H1 (cell line): ENCODE measurements around the gene RPS15. TPM values are rescaled to one million over a fixed set of nuclear protein-coding genes. Genes with fewer than 3 reads are reported as not detected.

Experiments used
- CTCF ChIA-PET: fragments of 300-600 bp; sonication (Branson Sonifier 250); formaldehyde crosslinking; loops from one replicate; lab custom pipeline; 2021; ENCODE audit not compliant: partially characterized antibody; lab: Charles Lee
- POLR2A ChIA-PET: fragments of 300-600 bp; sonication (Branson Sonifier 250); formaldehyde crosslinking; loops from one replicate; lab custom pipeline; 2021; ENCODE audit warnings: inconsistent platforms; ENCODE audit not compliant: partially characterized antibody; lab: Charles Lee
- DNase-seq, 2 experiments: peaks; one replicate each; pipeline versions ENCODE4 v3.0.0 to v3.0.0-alpha.2; 2010 to 2022; ENCODE audit warnings: low spot score in 2 of 2, low read depth in 1 of 2, mixed read lengths in 1 of 2
- FAIRE-seq: peaks from 2 replicates; lab custom pipeline; 2011; peaks lifted over from hg19 to GRCh38; lab: Jason Lieb, UNC
- H2AFZ ChIP-seq: 2 replicates; pipeline ENCODE4 v1.8.1; 2012; ENCODE audit warnings: low read length, inconsistent platforms
- H2AK5ac ChIP-seq: 2 replicates; pipeline ENCODE4 v1.6.1; 2013; ENCODE audit warnings: low read depth, low read length
- H2BK120ac ChIP-seq: replicated peaks from 2 replicates; pipeline ENCODE3; 2013; ENCODE audit warnings: low read depth, low read length, inconsistent platforms
- H2BK12ac ChIP-seq: 2 replicates; pipeline ENCODE4 v1.6.1; 2013; ENCODE audit warnings: low read depth, low read length
- H2BK15ac ChIP-seq: 2 replicates; pipeline ENCODE4 v1.6.1; 2013; ENCODE audit warnings: low read length
- H2BK20ac ChIP-seq: 2 replicates; pipeline ENCODE4 v1.6.1; 2013; ENCODE audit warnings: low read length
- H2BK5ac ChIP-seq: 2 replicates; pipeline ENCODE4 v1.6.1; 2013; ENCODE audit warnings: low read depth, low read length
- H3K14ac ChIP-seq: 2 replicates; pipeline ENCODE4 v1.6.1; 2013; ENCODE audit warnings: inconsistent platforms; ENCODE audit not compliant: insufficient read length
- H3K18ac ChIP-seq: 2 replicates; pipeline ENCODE4 v1.6.1; 2013; ENCODE audit warnings: low read length; ENCODE audit errors: extremely low read depth
- H3K23ac ChIP-seq: 2 replicates; pipeline ENCODE4 v1.6.1; 2013; ENCODE audit warnings: inconsistent platforms; ENCODE audit not compliant: insufficient read length
- H3K23me2 ChIP-seq: 2 replicates; pipeline ENCODE4 v1.6.1; 2013; ENCODE audit warnings: low read depth, low read length
- H3K27ac ChIP-seq: 2 replicates; pipeline ENCODE4 v1.6.1; 2011; ENCODE audit warnings: low read depth, low read length, inconsistent platforms
- H3K27me3 ChIP-seq, 4 experiments: replicated peaks in 1 of 4; 1 replicate in 1 of 4; 2 replicates in 3 of 4; pipeline versions ENCODE4 v1.6.1 to v1.8.1; 2011 to 2013; ENCODE audit warnings: low read length in 3 of 4, mild to moderate bottlenecking in 3 of 4, inconsistent platforms in 2 of 4, mixed read lengths in 2 of 4, moderate library complexity in 1 of 4; ENCODE audit not compliant: control insufficient read depth in 3 of 4, insufficient read depth in 3 of 4; ENCODE audit errors: extremely low read depth in 1 of 4
- H3K36me3 ChIP-seq, 4 experiments: 2 replicates each; pipeline versions ENCODE4 v1.6.1 to v1.8.1; 2011 to 2013; ENCODE audit warnings: mild to moderate bottlenecking in 4 of 4, low read length in 3 of 4, moderate library complexity in 2 of 4, control low read depth in 1 of 4, inconsistent platforms in 1 of 4; ENCODE audit not compliant: insufficient read depth in 4 of 4, control insufficient read depth in 2 of 4
- H3K4ac ChIP-seq: replicated peaks from 2 replicates; pipeline ENCODE3; 2013; ENCODE audit warnings: low read length, low read depth, mixed read lengths, inconsistent platforms; ENCODE audit not compliant: insufficient read length
- H3K4me1 ChIP-seq, 4 experiments: replicated peaks in 1 of 4; 1 replicate in 1 of 4; 2 replicates in 3 of 4; pipeline versions ENCODE4 v1.6.1 to v1.8.1; 2011 to 2013; ENCODE audit warnings: low read length in 3 of 4, inconsistent platforms in 2 of 4, mixed read lengths in 1 of 4; ENCODE audit not compliant: insufficient read depth in 4 of 4, control insufficient read depth in 3 of 4
- H3K4me2 ChIP-seq, 2 experiments: 2 replicates each; pipeline versions ENCODE4 v1.6.1 to v1.8.1; 2011 to 2013; ENCODE audit warnings: low read depth in 2 of 2, low read length in 2 of 2, control low read depth in 1 of 2, inconsistent platforms in 1 of 2, mild to moderate bottlenecking in 1 of 2; ENCODE audit not compliant: insufficient read depth in 1 of 2
- H3K4me3 ChIP-seq, 4 experiments: fragments of 200-600, 300-600 bp in 1 of 4; sonication (generic), shearing (Covaris generic), sonication (Bioruptor Twin) in 1 of 4; 2 replicates each; pipeline versions ENCODE4 v1.5.1 to v1.8.1; 2011 to 2016; ENCODE audit warnings: low read length in 4 of 4, low read depth in 3 of 4, control low read depth in 2 of 4, inconsistent platforms in 2 of 4, mild to moderate bottlenecking in 2 of 4, mixed read lengths in 1 of 4, moderate library complexity in 1 of 4; ENCODE audit not compliant: insufficient read depth in 2 of 4; ENCODE audit errors: extremely low read depth in 1 of 4
- H3K56ac ChIP-seq: replicated peaks from 2 replicates; pipeline ENCODE3; 2013; ENCODE audit warnings: low read depth, mild to moderate bottlenecking, mixed read lengths, low read length, inconsistent platforms; ENCODE audit not compliant: insufficient read length
- H3K79me1 ChIP-seq: 2 replicates; pipeline ENCODE4 v1.6.1; 2013; ENCODE audit warnings: low read depth, low read length, control low read depth
- H3K79me2 ChIP-seq, 2 experiments: 2 replicates each; pipeline versions ENCODE4 v1.6.1 to v1.8.1; 2012 to 2013; ENCODE audit warnings: low read length in 2 of 2, mild to moderate bottlenecking in 2 of 2, inconsistent platforms in 1 of 2; ENCODE audit not compliant: insufficient read depth in 2 of 2, control insufficient read depth in 1 of 2
- H3K9ac ChIP-seq, 4 experiments: replicated peaks in 1 of 4; 1 replicate in 1 of 4; 2 replicates in 3 of 4; pipeline versions ENCODE4 v1.6.1 to v1.8.1; 2011 to 2013; ENCODE audit warnings: low read depth in 3 of 4, low read length in 3 of 4, control low read depth in 2 of 4, mild to moderate bottlenecking in 2 of 4, moderate library complexity in 2 of 4, inconsistent platforms in 1 of 4; ENCODE audit errors: extremely low read depth in 1 of 4
- H3K9me3 ChIP-seq, 2 experiments: 2 replicates each; pipeline versions ENCODE4 v1.6.1 to v1.8.1; 2012 to 2013; ENCODE audit warnings: mild to moderate bottlenecking in 2 of 2, moderate library complexity in 2 of 2, control low read depth in 1 of 2, inconsistent platforms in 1 of 2, low read depth in 1 of 2, low read length in 1 of 2, mixed read lengths in 1 of 2; ENCODE audit not compliant: insufficient read depth in 2 of 2
- H4K20me1 ChIP-seq, 2 experiments: replicated peaks in 1 of 2; 2 replicates each; pipeline versions ENCODE3 to v1.8.1; 2011 to 2013; ENCODE audit warnings: inconsistent platforms in 2 of 2, low read length in 2 of 2, mild to moderate bottlenecking in 1 of 2; ENCODE audit not compliant: insufficient read depth in 2 of 2, control insufficient read depth in 1 of 2
- H4K5ac ChIP-seq: 2 replicates; pipeline ENCODE4 v1.6.1; 2013; ENCODE audit warnings: low read length, low read depth, mixed read lengths, inconsistent platforms; ENCODE audit not compliant: insufficient read length
- H4K8ac ChIP-seq: 2 replicates; pipeline ENCODE4 v1.8.0; 2013; ENCODE audit warnings: mild to moderate bottlenecking, moderate library complexity, low read length, inconsistent platforms; ENCODE audit not compliant: insufficient read depth; ENCODE audit errors: extremely low read depth
- H4K91ac ChIP-seq: replicated peaks from 2 replicates; pipeline ENCODE3; 2013; ENCODE audit warnings: low read length, mixed read lengths, inconsistent platforms; ENCODE audit not compliant: insufficient read length
- KDM1A ChIP-seq: fragments of 200-600, 300-600 bp; sonication (generic); IDR thresholded peaks from 2 replicates; pipeline ENCODE4 v1.7.1; 2016; ENCODE audit warnings: mild to moderate bottlenecking, low read length, borderline replicate concordance
- YY1 ChIP-seq: IDR thresholded peaks from 2 replicates; pipeline ENCODE4 v1.6.1; 2011; ENCODE audit warnings: low read depth, mild to moderate bottlenecking, low read length
- WGBS, 2 experiments: shearing (Covaris generic) in 1 of 2; methylation state at CpG; one replicate each; pipeline versions ENCODE4 v1.1.6 to v1.1.7; 2013 to 2015; ENCODE audit warnings: low lambda C conversion rate in 2 of 2, mixed read lengths in 2 of 2, inconsistent platforms in 1 of 2, low coverage in 1 of 2, missing lambda C conversion rate in 1 of 2; ENCODE audit not compliant: insufficient replicate concordance in 2 of 2, insufficient coverage in 1 of 2, insufficient read length in 1 of 2; ENCODE audit errors: extremely low coverage in 1 of 2, missing lambda C conversion rate in 1 of 2; 5-methylcytosine and 5-hydroxymethylcytosine counted together
- polyA plus RNA-seq, 7 experiments: library from polyadenylated mRNA; depleted of rRNA in 3 of 7; stranded (reverse) in 5 of 7; unstranded in 2 of 7; fragments of >200 nt in 5 of 7; fragments of 200-250 nt in 2 of 7; gene quantifications; 1 replicate in 5 of 7; 2 replicates in 1 of 7; 4 replicates in 1 of 7; pipeline versions ENCODE4 v1.2.1 to v1.2.3, GENCODE V29; 2011 to 2013; ENCODE audit warnings: missing spikeins in 2 of 7, mixed read lengths in 2 of 7
- total RNA-seq: library from RNA; stranded (reverse); fragmentation: NEBNext Ultra II Directional; extraction: Animal tissue kit (Norgen Biotek cat#: 25700); gene quantifications from 2 replicates; pipeline ENCODE4 v1.2.1, GENCODE V29; 2021

Gene RPS15
- total and polyA plus RNA-seq, 2 of the 8 experiments (the other 6 are each of a cell fraction or from before 2014, with no cell fraction given) = 1,562 to 3,890 TPM

- no peak overlapping the region for H3K27ac ChIP-seq
- H3K36me3 ChIP-seq = peaks cover 0 to 24% (median 2%) of the 10 kb centered on the region in 4 experiments; a peak in 3 of 8 replicates
- ChIA-PET POLR2A (interaction anchor here (0.7 to 2.5 kb wide), 16 partner anchors 15 to 203 kb away, joined by 3 to 11 read pairs (median 4); partner anchors contain the start of genes ADAMTSL5, CIRBP and REEP6), CTCF (interaction anchor here (0.5 to 1.9 kb wide), 10 partner anchors 9 to 273 kb away, joined by 3 to 10 read pairs (median 4); no protein-coding TSS in a partner anchor)
- no peak overlapping the region for H2BK120ac ChIP-seq
- FAIRE-seq = no peak
- H2AK5ac ChIP-seq = no peak overlapping the region
- peak overlapping the region; percentile 46; the same call in 1 of the 2 replicates for H4K8ac ChIP-seq
- H4K20me1 ChIP-seq = peaks cover 20 to 52% of the 10 kb centered on the region in 2 experiments
- H3K27me3 ChIP-seq = peaks cover 39 to 59% (median 57%) of the 10 kb centered on the region in 4 experiments
- no peak overlapping the region for H3K4me3 ChIP-seq
- H2AFZ ChIP-seq = no peak overlapping the region
- no peak overlapping the region for H4K91ac ChIP-seq
- no peak overlapping the region for H2BK5ac ChIP-seq
- H3K4me1 ChIP-seq = peaks cover 0 to 32% (median 15%) of the 10 kb centered on the region in 4 experiments; a peak in 5 of 7 replicates
- peaks cover 12% of the 10 kb centered on the region for H3K23me2 ChIP-seq
- H3K9me3 ChIP-seq = no peaks in the 10 kb centered on the region; a peak in 1 of 4 replicates
- H4K5ac ChIP-seq = no peak overlapping the region
- H3K4me2 ChIP-seq = peak overlapping the region in 1 of 2 experiments; percentile 86; a peak in 1 of 4 replicates
- no peak overlapping the region for H2BK20ac ChIP-seq
- H3K23ac ChIP-seq = no peak overlapping the region
- TF ChIP-seq KDM1A (no peak), YY1 (peak; percentile 38; the same call in 1 of the 2 replicates)
- H3K79me2 ChIP-seq = peaks cover 0 to 4% of the 10 kb centered on the region in 2 experiments; a peak in 1 of 4 replicates
- DNase-seq = no peak
- H3K9ac ChIP-seq = no peak overlapping the region
- WGBS, 2 experiments = 75% methylated on average over 40 of the region's 44 CpGs; no CpG with 5 or more reads in 1 of the 2 experiments
- H3K4ac ChIP-seq = no peak overlapping the region
- H2BK12ac ChIP-seq = no peak overlapping the region
- no peak overlapping the region for H3K18ac ChIP-seq
- no peak overlapping the region for H3K14ac ChIP-seq
- no peak overlapping the region for H2BK15ac ChIP-seq
- no peak overlapping the region for H3K56ac ChIP-seq
- H3K79me1 ChIP-seq = peaks cover 2% of the 10 kb centered on the region; the same call in 1 of the 2 replicates
These were observed 34.3 kb downstream of the RPS15 start for GRCh38 chr19:1472231-1473084.
